A673 (cell line): ENCODE results near the gene TTLL11. TPM values are rescaled to one million over a fixed set of nuclear protein-coding genes. Genes with fewer than 3 reads are reported as not detected.

Experiments
- BruUV-seq: library from RNA; stranded (reverse); fragments of 400-500 nt; replicated peaks from 2 replicates; lab custom pipeline; 2021; lab: Mats Ljungman, UMichigan
- CTCF ChIA-PET: fragments of 300-600 bp; sonication (Branson Sonifier 250); formaldehyde crosslinking; loops from one replicate; lab custom pipeline; 2022; ENCODE audit warnings: antibody characterized with exemption; lab: Charles Lee
- POLR2A ChIA-PET: fragments of 300-600 bp; sonication (Branson Sonifier 250); formaldehyde crosslinking; loops from one replicate; lab custom pipeline; 2022; ENCODE audit warnings: antibody characterized with exemption; ENCODE audit not compliant: low non-redundant PET; lab: Charles Lee
- DNase-seq: peaks from one replicate; pipeline ENCODE4 v3.0.0-alpha.2; 2015; ENCODE audit warnings: low spot score
- H3K27ac ChIP-seq: fragments of 200-600 bp; sonication (generic); 2 replicates; pipeline ENCODE4 v1.5.1; 2016; ENCODE audit warnings: mixed run types, low read depth, mild to moderate bottlenecking, mixed read lengths, antibody characterized with exemption, low read length; ENCODE audit not compliant: poor library complexity, severe bottlenecking
- H3K27me3 ChIP-seq: fragments of 200-600 bp; sonication (generic); replicated peaks from 2 replicates; pipeline ENCODE4 v1.6.1; 2017; ENCODE audit warnings: mixed run types, low read depth, mild to moderate bottlenecking, mixed read lengths, antibody characterized with exemption, low read length; ENCODE audit not compliant: insufficient read depth, poor library complexity
- H3K36me3 ChIP-seq: fragments of 200-600 bp; sonication (generic); 2 replicates; pipeline ENCODE4 v1.6.1; 2016; ENCODE audit warnings: mixed run types, mild to moderate bottlenecking, mixed read lengths, antibody characterized with exemption, low read length; ENCODE audit not compliant: insufficient read depth, poor library complexity, severe bottlenecking
- H3K4me1 ChIP-seq: fragments of 200-600 bp; sonication (generic); 2 replicates; pipeline ENCODE4 v1.6.1; 2017; ENCODE audit warnings: mixed run types, mild to moderate bottlenecking, mixed read lengths, antibody characterized with exemption, low read length; ENCODE audit not compliant: insufficient read depth, poor library complexity, severe bottlenecking
- H3K4me3 ChIP-seq: fragments of 200-600 bp; sonication (generic); 2 replicates; pipeline ENCODE4 v1.5.1; 2016; ENCODE audit warnings: low read depth, mixed run types, mild to moderate bottlenecking, mixed read lengths, low read length; ENCODE audit not compliant: poor library complexity, severe bottlenecking
- H3K9me3 ChIP-seq: fragments of 200-600 bp; sonication (generic); 2 replicates; pipeline ENCODE4 v1.6.1; 2016; ENCODE audit warnings: mixed run types, low read depth, mild to moderate bottlenecking, mixed read lengths, antibody characterized with exemption, low read length; ENCODE audit not compliant: poor library complexity, severe bottlenecking
- CTCF ChIP-seq: fragments of 300-800, 200-600 bp; sonication (generic); conservative IDR thresholded peaks from 2 replicates; pipeline ENCODE4 v1.5.1; 2017; ENCODE audit warnings: low read depth, mild to moderate bottlenecking, antibody characterized with exemption, low read length, moderate library complexity, mixed read lengths
- EZH2 ChIP-seq: fragments of 200-600 bp; sonication (generic); IDR thresholded peaks from 2 replicates; pipeline ENCODE4 v1.6.1; 2017; ENCODE audit warnings: borderline replicate concordance, low read depth, mild to moderate bottlenecking, mixed read lengths, antibody characterized with exemption, low read length; ENCODE audit not compliant: poor library complexity, severe bottlenecking
- intact Hi-C: fragments of 100-400 bp; cut with micrococcal nuclease; formaldehyde crosslinking; loops from one replicate; pipeline ENCODE4 v1.10.0; 2022; ENCODE audit not compliant: unreplicated experiment
- total RNA-seq: library from RNA; stranded (reverse); gene quantifications from 2 replicates; pipeline ENCODE4 v1.2.3, GENCODE V29; 2021

The TTLL11 gene
- total RNA-seq, 1 experiment from 2014 or later = 3.0 TPM

DNA sequence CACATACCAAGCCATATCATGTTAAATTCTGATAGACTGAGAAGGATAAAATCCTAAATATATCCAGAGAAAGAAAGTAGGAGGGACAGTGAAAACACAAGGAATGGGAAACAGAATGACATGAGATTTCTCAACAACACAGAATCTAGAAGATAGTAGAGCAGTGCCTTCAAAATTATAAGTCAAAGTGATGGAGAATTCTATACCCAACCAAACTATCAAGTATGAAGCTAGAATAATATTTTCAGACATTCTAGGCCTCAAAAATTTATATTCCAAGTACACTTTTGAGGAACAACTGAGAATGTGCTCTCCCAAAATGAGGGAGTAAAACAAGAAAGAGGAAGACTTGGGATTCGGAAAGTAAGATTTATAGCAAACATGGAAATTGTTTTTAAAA, 10.9 kb upstream of the TTLL11 start:
- ChIA-PET CTCF (no interaction called here), POLR2A (no interaction called here)
- TF ChIP-seq CTCF (no peak), EZH2 (no peak)
- intact Hi-C loops = no loop called here
- Histone ChIP-seq H3K4me3 (no peak overlapping the region), H3K27ac (no peak overlapping the region), H3K27me3 (no peaks in the 10 kb centered on the region), H3K4me1 (no peaks in the 10 kb centered on the region), H3K9me3 (peaks cover 7% of the 10 kb centered on the region), H3K36me3 (no peaks in the 10 kb centered on the region)
- no peak for DNase-seq
- BruUV-seq = no TSS peak

GRCh38 chr9:122102156-122102555, 9.0 kb upstream of the TTLL11 start:
- Histone ChIP-seq H3K27ac (no peak overlapping the region), H3K9me3 (peaks cover 7% of the 10 kb centered on the region), H3K27me3 (no peaks in the 10 kb centered on the region), H3K36me3 (no peaks in the 10 kb centered on the region), H3K4me1 (no peaks in the 10 kb centered on the region), H3K4me3 (no peak overlapping the region)
- ChIA-PET CTCF (interaction anchor here (1.4 kb wide), 1 partner anchor 19 kb away, joined by 3 read pairs; no protein-coding TSS in a partner anchor), POLR2A (no interaction called here)
- BruUV-seq = no TSS peak
- DNase-seq = no peak
- intact Hi-C loops = no loop called here
- no peak for TF ChIP-seq EZH2
- TF ChIP-seq CTCF = no peak

GRCh38 chr9:122100756-122101155, 7.6 kb upstream of the TTLL11 start:
- BruUV-seq = no TSS peak
- intact Hi-C loops = no loop called here
- ChIA-PET CTCF (no interaction called here), POLR2A (no interaction called here)
- H3K27ac ChIP-seq = no peak overlapping the region
- H3K27me3 ChIP-seq = no peaks in the 10 kb centered on the region
- no peaks in the 10 kb centered on the region for H3K36me3 ChIP-seq
- DNase-seq = no peak
- no peak overlapping the region for H3K4me3 ChIP-seq
- no peak for TF ChIP-seq CTCF
- TF ChIP-seq EZH2 = no peak
- H3K9me3 ChIP-seq = peaks cover 7% of the 10 kb centered on the region
- no peaks in the 10 kb centered on the region for H3K4me1 ChIP-seq
